Transverse colon (tissue), 4 donors: ENCODE measurements around the gene EIF3B.

Experiments
- EP300 ChIP-seq: sonication (generic); formaldehyde crosslinking; IDR thresholded peaks from one replicate; pipeline ENCODE4 v1.6.1; 2017; ENCODE audit warnings: antibody characterized with exemption, low read depth
- POLR2A ChIP-seq: fragments of 450-650 bp; IDR thresholded peaks from one replicate; pipeline ENCODE4 v1.6.1; 2016; ENCODE audit warnings: antibody characterized with exemption, mild to moderate bottlenecking, moderate library complexity
- POLR2AphosphoS5 ChIP-seq, 3 donors: sonication (generic); formaldehyde crosslinking; IDR thresholded peaks; one replicate each; pipeline ENCODE4 v1.6.1; 2016; ENCODE audit warnings: antibody characterized with exemption in 3 of 3
- TF ChIP-seq, protein P1 (sequence below), 5 experiments: fragments of 200-600 bp in 3 of 5; fragments of 450-650 bp in 2 of 5; sonication (generic) in 3 of 5; IDR thresholded peaks; 1 replicate in 2 of 5; 2 replicates in 3 of 5; pipeline ENCODE4 v1.5.1; 2016 to 2017; ENCODE audit warnings: antibody characterized with exemption in 5 of 5, inconsistent platforms in 3 of 5, mild to moderate bottlenecking in 2 of 5, moderate library complexity in 1 of 5

GRCh38 chr7:2379821-2380450, 25.3 kb downstream of the EIF3B start:
- TF ChIP-seq POLR2AphosphoS5 (IDR thresholded peaks at IDR 0.05) (no peak), POLR2A (no peak), EP300 (no peak)
- TF ChIP-seq, protein P1, sequence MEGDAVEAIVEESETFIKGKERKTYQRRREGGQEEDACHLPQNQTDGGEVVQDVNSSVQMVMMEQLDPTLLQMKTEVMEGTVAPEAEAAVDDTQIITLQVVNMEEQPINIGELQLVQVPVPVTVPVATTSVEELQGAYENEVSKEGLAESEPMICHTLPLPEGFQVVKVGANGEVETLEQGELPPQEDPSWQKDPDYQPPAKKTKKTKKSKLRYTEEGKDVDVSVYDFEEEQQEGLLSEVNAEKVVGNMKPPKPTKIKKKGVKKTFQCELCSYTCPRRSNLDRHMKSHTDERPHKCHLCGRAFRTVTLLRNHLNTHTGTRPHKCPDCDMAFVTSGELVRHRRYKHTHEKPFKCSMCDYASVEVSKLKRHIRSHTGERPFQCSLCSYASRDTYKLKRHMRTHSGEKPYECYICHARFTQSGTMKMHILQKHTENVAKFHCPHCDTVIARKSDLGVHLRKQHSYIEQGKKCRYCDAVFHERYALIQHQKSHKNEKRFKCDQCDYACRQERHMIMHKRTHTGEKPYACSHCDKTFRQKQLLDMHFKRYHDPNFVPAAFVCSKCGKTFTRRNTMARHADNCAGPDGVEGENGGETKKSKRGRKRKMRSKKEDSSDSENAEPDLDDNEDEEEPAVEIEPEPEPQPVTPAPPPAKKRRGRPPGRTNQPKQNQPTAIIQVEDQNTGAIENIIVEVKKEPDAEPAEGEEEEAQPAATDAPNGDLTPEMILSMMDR (IDR thresholded peaks at IDR 0.05) = no peak
